HG03469 (cell line): ENCODE results near the gene CCDC78.

Experiments used
- ATAC-seq: cut with Tn5 transposase; IDR thresholded peaks from one replicate; pipeline ENCODE4 v1.9.1; 2021; ENCODE audit warnings: mild to moderate bottlenecking, moderate library complexity, moderate number of reproducible peaks; ENCODE audit not compliant: unreplicated experiment

Gene CCDC78

DNA sequence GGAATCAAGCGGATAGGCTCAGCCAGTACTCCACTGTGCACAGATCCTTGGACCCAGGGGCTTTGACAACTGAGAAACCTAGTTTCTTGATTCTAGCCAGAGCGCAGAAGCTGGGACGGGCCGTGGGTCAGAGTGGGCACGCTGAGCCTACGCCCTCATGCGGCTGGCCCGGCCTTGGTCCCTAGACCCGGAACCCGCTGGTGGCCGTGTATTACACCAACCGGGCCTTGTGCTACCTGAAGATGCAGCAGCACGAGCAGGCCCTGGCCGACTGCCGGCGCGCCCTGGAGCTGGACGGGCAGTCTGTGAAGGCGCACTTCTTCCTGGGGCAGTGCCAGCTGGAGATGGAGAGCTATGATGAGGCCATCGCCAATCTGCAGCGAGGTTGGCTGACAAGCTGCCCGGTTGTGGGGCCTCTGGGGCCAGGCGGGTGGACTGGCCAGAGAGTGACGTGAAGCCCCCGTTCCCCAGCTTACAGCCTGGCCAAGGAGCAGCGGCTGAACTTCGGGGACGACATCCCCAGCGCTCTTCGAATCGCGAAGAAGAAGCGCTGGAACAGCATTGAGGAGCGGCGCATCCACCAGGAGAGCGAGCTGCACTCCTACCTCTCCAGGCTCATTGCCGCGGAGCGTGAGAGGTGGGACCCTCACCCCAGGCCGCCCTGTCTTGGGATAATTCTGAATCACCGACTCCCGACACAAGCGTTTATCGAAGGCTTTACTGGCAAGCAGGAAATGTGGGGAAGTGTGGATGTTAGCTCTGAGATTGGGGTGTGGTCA lies 45.1 kb downstream of the CCDC78 start:
- ATAC-seq, result no peak

DNA sequence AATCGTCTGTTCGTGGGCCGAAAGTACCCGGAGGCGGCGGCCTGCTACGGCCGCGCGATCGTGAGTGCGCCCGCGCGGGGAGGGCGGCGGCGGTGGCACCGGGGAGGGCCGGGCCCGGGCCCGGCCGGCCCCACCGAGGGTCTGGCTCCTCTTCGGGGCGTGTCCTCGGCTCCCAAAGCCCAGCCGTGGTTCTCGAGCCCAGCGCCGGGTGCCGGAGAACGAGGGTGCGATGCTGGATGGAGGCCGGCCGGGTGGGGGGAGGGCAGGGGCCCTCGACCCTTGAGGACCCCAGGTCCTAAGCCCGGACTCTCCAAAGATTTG lies 45.7 kb downstream of the CCDC78 start:
- no peak for ATAC-seq

DNA sequence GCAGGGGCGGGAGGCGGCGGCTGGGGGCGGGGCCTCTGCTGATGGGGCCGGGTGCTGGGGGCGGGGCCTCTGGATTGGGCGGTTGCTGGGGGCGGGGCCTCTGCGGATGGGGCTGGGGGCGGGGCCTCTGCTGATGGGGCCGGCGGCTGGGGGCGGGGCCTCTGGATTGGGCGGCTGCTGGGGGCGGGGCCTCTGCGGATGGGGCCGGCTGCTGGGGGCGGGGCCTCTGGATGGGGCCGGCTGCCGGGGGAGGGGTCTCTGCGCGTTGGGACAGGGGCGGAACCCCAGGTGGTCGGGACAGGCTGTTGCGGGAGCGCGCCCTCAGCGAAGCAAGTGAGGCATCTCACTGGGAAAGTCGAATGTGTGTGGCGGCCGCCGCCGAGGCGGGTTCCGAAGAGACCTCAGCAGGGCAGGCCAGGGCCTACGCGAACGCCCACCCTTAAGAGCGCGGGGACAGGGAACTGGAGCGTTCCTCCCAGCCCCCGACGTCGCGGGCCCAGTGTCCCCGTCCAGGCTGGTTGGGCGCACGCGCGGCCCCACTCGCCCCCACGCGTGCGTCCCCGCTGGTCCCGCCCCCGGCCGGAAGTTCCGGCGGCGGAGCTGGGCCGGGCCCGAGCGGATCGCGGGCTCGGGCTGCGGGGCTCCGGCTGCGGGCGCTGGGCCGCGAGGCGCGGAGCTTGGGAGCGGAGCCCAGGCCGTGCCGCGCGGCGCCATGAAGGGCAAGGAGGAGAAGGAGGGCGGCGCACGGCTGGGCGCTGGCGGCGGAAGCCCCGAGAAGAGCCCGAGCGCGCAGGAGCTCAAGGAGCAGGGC lies 46.2 kb downstream of the CCDC78 start, which contains the start of gene STUB1:
Gene STUB1, plus strand, starts transcription at position 597 of the 811 bp plus-strand sequence. Its CDS starts 116 bp downstream, at position 713.
- ATAC-seq, result peak; percentile 23

DNA sequence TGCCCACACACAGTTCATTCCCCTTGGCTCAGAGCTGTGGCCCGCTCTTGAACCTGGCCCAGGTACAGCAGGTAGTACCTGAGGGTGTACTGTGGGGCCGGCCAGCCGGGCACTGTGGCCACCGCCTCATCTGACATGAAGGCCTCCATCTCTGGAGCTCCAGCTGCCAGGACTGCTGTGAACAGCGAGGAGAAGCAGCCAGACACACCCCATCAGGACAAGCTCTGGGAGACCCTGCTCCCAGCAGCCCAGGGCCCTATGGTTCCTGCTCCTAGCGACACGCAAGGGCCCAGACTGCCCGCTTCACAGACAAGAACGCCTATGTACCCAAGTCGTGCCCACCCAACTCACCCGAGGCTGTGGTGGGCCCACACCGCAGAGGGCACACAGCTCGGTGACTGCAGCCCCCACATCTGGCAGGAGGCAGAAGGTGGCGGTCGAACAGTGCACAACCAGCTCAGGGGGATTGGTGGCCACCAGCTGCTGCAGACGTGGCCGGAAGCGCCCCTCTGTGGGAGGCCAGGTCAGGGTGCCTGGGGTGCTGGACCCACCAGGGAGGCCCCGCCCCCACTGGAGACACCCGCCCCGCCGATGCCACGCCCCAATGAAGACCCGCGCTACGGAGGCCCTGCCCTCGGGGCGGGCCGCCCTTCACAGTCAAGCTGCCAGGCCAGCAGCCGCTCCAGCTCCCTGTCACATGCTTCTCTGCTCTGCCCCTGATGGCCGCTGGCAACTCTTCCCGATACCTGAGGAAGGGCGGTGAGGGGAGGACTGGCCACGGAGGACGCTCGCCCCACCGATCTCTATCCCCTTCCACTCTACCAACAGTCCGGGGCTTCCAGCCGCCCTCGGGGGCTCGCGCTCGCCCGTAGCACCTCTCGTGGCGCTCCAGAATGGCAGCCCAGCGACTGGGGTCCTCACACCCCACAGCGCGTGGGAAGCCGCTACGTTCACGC lies 47.1 kb downstream of the CCDC78 start:
- ATAC-seq, result no peak

DNA sequence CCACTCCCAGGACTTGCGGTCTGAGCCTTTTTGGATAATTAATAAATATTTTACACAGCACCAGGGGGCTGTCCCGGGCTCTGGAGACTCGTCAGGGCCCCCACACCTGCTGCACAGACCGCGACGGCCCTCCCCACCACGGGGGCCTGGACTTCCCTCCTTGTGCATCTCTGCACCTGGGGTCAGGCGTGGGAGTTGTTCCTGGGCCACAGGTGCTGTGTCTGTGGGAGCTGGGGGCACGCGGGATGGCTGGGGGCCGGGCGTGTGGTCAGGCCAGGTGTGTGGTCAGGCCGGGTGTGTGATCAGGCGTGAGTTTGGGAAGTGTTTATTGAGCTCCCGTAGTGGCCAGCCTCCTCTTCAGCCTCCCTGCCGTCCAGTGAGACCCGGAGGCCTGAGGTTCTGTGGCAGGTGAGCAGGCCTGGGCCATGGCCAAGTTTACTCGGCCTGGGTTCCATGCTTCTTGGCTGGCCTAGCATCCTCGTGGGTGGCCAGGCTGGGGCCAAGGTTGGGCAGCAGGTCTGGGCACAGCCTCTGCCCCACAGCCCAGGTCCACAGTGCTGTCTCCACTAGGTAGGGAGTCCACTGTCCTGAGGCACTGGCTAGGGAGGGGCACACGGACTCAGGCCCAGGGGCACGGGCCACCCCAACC lies 47.9 kb downstream of the CCDC78 start:
- no peak for ATAC-seq

DNA sequence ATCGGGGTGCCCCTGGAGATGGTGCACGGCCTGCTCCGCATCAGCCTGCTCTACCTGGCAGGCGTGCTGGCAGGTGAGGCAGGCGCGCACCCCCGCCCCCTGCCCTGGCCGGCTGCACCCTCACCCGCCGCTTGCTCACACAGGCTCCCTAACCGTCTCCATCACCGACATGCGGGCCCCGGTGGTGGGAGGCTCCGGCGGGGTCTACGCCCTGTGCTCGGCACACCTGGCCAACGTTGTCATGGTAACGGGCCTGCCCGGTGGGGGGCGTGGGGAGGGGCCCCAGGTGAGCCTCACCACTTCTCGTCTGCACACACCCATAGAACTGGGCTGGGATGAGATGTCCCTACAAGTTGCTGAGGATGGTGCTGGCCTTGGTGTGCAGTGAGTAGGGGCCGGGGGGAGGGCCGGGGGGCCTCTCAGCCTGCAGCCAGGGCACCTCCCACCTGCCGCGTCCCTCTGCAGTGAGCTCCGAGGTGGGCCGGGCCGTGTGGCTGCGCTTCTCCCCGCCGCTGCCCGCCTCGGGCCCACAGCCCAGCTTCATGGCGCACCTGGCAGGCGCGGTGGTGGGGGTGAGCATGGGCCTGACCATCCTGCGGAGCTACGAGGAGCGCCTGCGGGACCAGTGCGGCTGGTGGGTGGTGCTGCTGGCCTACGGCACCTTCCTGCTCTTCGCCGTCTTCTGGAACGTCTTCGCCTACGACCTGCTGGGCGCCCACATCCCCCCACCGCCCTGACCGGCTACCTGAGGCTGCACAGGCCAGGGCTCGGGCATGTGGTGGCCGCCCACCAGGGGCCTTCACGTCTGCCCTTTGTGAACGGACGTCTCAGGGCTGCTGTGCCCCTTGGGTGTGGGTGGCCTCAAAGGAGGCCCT lies 48.7 kb downstream of the CCDC78 start:
- no peak for ATAC-seq

DNA sequence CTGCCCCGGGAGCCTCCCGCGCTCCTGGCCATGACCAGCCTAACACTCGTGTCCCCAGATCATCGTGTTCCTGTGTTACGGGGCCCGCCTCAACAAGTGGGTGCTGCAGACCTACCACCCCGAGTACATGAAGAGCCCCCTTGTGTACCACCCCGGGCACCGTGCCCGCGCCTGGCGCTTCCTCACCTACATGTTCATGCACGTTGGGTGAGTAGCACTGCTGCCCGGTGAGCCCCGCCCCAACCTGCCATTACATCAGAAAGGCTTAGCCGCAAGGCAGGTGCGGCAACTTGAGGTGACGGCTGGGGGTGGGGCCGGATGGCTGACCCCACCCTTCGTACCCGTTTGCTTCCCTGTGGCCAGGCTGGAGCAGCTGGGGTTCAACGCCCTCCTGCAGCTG lies 49.3 kb downstream of the CCDC78 start:
- ATAC-seq, result no peak

DNA sequence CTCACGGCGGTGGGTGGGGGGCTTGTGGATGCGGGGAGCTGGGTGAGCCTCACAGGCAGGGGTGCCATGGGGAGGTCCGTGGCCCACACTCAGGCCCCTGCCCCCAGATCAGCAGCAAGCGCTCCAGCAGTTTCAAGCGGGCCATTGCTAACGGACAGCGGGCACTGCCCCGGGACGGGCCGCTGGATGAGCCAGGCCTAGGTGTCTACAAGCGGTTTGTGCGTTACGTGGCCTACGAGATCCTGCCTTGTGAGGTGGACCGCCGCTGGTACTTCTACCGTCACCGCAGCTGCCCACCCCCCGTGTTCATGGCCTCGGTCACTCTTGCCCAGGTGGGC lies 49.7 kb downstream of the CCDC78 start:
- ATAC-seq, result no peak

DNA sequence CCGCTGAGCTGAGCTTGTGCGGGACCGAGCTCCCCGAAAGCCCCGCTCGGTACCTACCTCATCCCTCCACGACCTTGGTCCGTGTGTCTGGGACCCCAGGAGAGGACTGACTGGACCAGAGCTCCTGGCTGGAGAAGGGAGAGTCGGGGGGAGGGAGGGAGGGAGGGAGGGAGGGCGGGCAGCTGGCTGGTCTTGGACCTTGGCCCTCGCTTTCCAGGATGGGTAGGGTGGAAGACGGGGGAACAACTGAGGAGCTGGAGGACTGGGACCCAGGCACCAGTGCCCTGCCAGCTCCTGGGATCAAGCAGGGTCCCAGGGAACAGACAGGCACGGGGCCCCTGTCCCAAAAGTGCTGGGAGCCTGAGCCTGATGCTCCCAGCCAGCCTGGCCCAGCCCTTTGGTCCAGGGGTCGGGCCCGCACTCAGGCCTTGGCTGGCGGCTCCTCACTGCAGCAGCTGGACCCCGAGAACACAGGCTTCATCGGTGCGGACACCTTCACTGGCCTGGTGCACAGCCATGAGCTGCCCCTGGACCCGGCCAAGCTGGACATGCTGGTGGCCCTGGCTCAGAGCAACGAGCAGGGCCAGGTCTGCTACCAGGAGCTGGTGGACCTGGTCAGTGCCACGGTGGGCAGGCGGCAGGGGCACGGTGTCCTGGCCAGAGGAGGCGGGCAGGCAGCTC lies 50.2 kb downstream of the CCDC78 start:
- no peak for ATAC-seq

DNA sequence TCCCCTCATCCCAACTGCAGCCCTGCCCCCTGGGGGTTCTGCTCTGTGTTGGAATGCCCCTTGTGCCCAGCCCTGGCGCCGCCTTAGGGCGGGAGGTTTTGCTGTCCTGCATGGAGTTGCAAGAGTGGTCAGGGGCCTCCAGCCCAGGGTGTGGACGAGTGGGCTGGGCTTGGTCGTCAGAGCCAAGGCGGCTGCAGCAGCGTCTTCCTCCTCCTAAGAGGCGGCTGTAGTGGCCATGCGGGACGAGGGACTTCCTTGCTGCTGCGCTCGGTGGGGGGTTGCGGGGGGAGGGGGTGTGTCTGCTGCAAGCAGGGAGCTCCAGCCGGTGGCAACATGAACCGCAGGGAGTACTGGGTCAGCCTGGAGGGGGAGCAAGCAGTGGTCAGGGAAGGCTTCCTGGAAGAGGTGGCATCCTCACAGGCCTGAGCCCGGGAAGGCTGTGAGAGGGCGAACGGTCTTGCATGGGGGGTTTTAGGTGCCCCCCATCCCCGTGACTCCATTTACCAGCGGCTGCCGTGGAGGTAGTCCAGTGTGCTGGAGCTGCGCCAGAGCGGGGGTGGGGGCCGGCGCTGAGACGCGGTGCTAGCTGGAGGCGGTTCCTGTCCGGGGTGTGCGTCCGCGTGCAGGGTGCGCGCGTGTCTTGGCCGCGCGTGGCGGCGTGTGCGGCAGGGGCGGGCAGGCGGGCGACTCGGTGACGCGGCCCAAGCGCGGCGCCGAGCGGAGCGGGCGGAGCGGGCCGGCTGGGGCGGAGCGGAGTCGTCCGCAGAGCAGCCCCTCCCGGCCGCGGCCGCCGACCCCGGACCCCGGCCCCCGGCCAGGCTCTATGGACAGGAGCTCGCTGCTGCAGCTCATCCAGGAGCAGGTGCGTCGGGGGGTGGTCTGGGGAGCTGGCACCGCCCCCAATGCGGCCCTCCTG lies 51.0 kb downstream of the CCDC78 start, which contains the start of gene RHBDL1:
Gene RHBDL1, plus strand, starts transcription at position 704 of the 916 bp plus-strand sequence. Its CDS starts 120 bp downstream, at position 824.
- no peak for ATAC-seq

DNA sequence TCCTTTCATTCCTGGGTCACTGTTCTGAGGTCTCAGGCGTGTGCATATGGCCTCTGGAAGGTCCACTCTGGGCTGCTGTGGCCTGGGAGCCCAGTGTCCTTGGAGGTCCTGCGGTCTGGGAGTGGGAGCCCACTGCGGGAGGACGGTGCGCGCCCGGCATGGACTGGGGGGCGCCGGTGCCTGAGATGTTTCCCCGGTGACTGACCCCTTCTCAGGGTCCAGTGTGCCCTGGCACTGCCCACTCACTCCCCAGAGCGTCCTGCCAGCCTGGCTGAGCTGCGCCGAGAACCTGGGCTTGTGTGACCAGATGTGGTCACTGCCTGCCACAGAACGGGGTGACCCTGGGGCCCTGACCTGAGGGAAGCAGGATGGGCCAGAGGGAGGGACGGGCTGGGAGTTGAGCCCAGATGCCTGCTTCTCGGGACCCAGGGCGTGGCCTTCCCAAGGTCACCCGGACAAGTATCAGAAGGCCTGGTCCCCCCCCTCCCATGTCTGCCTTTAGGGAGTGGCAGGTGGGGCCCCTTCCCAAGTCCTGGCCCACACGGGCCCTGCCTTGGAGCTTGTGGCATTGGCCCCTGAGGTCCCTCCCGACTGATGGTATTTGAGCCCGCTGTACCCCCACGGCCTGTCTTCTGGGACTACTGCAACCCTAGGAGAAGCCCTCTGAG lies 51.9 kb downstream of the CCDC78 start:
- ATAC-seq, result no peak

DNA sequence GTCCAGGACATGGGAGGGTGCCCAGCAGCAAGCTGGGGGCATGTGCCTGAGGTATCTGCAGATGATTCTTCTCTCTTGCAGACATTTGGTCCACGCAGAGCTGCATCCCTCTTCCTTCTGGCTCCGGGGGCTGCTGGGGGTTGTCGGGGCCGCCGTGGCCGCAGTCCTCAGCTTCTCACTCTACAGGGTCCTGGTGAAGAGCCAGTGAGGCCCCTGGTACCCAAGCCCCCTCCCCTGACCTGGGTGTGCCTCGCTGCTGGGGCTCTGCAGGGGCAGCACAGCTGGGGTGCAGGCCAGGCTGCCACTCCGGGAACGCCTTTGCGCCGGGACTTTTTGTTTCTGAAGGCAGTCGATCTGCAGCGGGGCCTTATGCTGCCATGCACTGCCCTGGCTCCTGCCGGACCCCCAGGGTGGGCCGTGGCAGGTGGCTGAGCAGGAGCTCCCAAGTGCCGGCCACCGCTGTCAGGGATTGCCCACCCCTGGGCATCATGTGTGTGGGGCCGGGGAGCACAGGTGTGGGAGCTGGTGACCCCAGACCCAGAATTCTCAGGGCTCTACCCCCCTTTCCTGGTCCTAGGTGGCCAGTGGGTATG lies 52.7 kb downstream of the CCDC78 start:
- ATAC-seq, result no peak

DNA sequence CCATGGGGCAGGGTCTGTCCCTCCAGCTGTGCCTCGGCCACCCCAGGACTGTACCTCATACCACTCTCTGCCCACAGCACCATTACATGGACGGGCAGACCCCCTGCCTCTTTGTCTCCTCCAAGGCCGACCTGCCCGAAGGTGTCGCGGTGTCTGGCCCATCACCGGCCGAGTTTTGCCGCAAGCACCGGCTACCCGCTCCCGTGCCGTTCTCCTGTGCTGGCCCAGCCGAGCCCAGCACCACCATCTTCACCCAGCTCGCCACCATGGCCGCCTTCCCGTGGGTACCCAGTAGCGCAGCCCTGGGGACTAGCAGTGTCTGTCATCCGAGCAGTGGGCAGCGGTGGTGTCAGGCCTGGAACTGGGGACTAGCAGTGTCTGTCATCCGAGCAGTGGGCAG lies 53.4 kb downstream of the CCDC78 start:
- ATAC-seq, result no peak
